Mucosa of stomach (tissue), 1 donor: ENCODE data around the gene SLC10A2.

Experiments used
- H3K27me3 ChIP-seq: one replicate; pipeline ENCODE4 v1.7.0; 2013; ENCODE audit warnings: mild to moderate bottlenecking, low read length; ENCODE audit not compliant: control insufficient read depth, insufficient read depth
- H3K36me3 ChIP-seq: one replicate; pipeline ENCODE4 v1.7.0; 2013; ENCODE audit warnings: low read length; ENCODE audit not compliant: control insufficient read depth, insufficient read depth
- H3K4me1 ChIP-seq: one replicate; pipeline ENCODE4 v1.7.0; 2013; ENCODE audit warnings: mild to moderate bottlenecking, low read length; ENCODE audit not compliant: control insufficient read depth, insufficient read depth
- H3K4me3 ChIP-seq: one replicate; pipeline ENCODE4 v1.7.0; 2013; ENCODE audit warnings: low read length
- H3K9ac ChIP-seq: one replicate; pipeline ENCODE4 v1.7.0; 2013; ENCODE audit warnings: mild to moderate bottlenecking, low read length, moderate library complexity
- H3K9me3 ChIP-seq: one replicate; pipeline ENCODE4 v1.7.0; 2013; ENCODE audit warnings: mild to moderate bottlenecking, low read length, moderate library complexity; ENCODE audit not compliant: control insufficient read depth
- donor health status: Pancreatic carcinoma.

Gene SLC10A2

GRCh38 chr13:103040006-103040405, 26.2 kb downstream of the SLC10A2 start:
- Histone ChIP-seq H3K9me3 (no peaks in the 10 kb centered on the region), H3K4me3 (no peak overlapping the region), H3K36me3 (no peaks in the 10 kb centered on the region), H3K9ac (no peak overlapping the region), H3K27me3 (peaks cover 6% of the 10 kb centered on the region), H3K4me1 (no peaks in the 10 kb centered on the region)

- Histone ChIP-seq H3K9ac (no peak overlapping the region), H3K4me1 (no peaks in the 10 kb centered on the region), H3K36me3 (no peaks in the 10 kb centered on the region), H3K27me3 (peaks cover 6% of the 10 kb centered on the region), H3K4me3 (no peak overlapping the region), H3K9me3 (no peaks in the 10 kb centered on the region)
Measured at GRCh38 chr13:103039183-103039582, 27.0 kb downstream of the SLC10A2 start.

GRCh38 chr13:103036268-103036667, 29.9 kb downstream of the SLC10A2 start:
- no peak overlapping the region for H3K9ac ChIP-seq
- no peaks in the 10 kb centered on the region for H3K36me3 ChIP-seq
- H3K4me1 ChIP-seq = no peaks in the 10 kb centered on the region
- H3K27me3 ChIP-seq = peaks cover 6% of the 10 kb centered on the region
- H3K4me3 ChIP-seq = no peak overlapping the region
- H3K9me3 ChIP-seq = no peaks in the 10 kb centered on the region

DNA sequence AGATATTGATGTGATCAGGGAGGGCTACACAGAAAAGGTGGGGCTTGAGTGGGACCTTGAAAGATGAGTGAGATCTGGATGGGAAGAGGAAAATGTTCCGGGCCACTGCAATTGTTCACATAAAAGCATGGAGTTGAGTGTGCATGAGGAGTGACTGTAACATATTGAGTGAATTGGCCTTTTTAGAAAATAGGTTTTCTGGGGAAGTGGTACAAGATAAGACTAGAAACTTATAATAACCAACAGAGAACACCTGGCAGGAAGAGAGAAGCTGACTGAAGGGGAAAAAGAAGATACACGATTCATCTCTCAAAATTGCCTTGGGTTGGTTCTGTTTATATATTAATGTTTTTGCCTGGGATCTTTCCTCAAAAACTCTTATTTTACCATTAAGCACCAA, 32.2 kb downstream of the SLC10A2 start:
- Histone ChIP-seq H3K36me3 (no peaks in the 10 kb centered on the region), H3K4me1 (no peaks in the 10 kb centered on the region), H3K9ac (no peak overlapping the region), H3K9me3 (no peaks in the 10 kb centered on the region), H3K27me3 (no peaks in the 10 kb centered on the region), H3K4me3 (no peak overlapping the region)

DNA sequence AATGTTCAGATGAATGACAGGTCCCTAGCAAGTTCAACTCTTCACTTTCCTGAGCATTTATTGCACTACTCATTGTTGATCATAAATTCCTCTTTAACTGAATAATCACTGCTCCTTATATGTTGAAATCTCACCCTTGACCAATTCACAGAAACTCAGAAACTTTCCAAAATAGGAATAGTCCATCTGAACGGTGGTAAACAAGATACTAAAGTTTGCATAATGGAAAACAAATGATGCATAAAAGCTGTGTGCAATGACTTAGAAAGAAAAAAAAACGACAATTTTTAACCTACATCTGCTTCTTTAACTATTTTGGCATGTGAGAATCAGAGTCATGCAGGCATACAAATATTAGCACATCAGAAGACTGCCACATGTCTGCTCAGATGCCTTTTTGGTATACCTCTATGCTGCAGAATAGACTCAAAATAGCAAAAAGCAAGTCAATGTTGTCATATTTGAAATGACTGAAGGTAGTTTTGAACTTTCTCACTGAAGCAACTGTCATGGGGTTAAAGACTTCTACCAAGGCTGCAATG, 34.8 kb downstream of the SLC10A2 start:
- Histone ChIP-seq H3K4me1 (no peaks in the 10 kb centered on the region), H3K27me3 (no peaks in the 10 kb centered on the region), H3K36me3 (no peaks in the 10 kb centered on the region), H3K9ac (no peak overlapping the region), H3K4me3 (no peak overlapping the region), H3K9me3 (no peaks in the 10 kb centered on the region)

- no peaks in the 10 kb centered on the region for H3K36me3 ChIP-seq
- no peaks in the 10 kb centered on the region for H3K4me1 ChIP-seq
- no peaks in the 10 kb centered on the region for H3K9me3 ChIP-seq
- H3K27me3 ChIP-seq = no peaks in the 10 kb centered on the region
- H3K4me3 ChIP-seq = no peak overlapping the region
- H3K9ac ChIP-seq = no peak overlapping the region
Measured at GRCh38 chr13:103030776-103031175, 35.4 kb downstream of the SLC10A2 start.

- H3K9me3 ChIP-seq = no peaks in the 10 kb centered on the region
- no peaks in the 10 kb centered on the region for H3K27me3 ChIP-seq
- H3K9ac ChIP-seq = no peak overlapping the region
- H3K36me3 ChIP-seq = no peaks in the 10 kb centered on the region
- H3K4me3 ChIP-seq = no peak overlapping the region
- H3K4me1 ChIP-seq = no peaks in the 10 kb centered on the region
Measured at GRCh38 chr13:103029798-103030197, 36.4 kb downstream of the SLC10A2 start.

DNA sequence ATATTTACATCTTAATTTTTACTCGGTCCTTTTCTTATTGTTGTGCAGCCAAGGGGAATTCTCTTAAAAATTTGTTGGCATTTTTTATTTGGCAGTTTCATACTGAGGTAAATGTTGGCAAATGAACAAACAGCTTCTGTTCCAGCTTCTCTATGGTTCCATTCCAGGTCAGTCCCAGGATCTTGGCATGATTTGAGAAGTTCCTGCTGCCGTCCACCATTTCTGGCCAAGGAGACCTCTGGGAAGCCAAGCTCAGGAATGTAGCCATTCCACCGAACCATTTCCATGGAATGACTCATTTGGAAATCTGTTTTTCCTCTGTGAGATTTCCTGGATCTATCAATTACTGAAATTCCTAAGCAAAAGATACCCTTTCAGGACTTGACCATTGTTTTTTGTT, 43.9 kb downstream of the SLC10A2 start:
- Histone ChIP-seq H3K4me3 (no peak overlapping the region), H3K27me3 (no peaks in the 10 kb centered on the region), H3K9ac (no peak overlapping the region), H3K36me3 (no peaks in the 10 kb centered on the region), H3K4me1 (no peaks in the 10 kb centered on the region), H3K9me3 (no peaks in the 10 kb centered on the region)

DNA sequence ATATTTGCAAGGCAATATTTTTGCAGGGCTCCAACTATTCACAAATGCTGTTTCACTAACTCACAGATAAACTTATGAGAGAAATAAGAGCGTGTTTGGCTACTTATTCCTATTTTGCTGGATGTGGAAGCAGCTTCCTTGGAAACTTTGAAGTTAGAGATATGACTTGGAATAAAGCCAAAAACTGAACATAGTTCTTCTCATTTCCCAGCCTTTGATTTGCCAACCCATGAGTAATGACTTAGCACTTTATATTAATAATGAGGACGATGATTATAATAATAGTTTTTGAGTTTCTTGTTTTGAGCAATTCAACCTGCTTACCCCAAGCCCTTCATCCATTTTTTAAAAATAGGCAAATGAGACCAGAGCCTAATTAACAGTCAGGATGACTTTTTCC, 47.7 kb downstream of the SLC10A2 start:
- H3K9me3 ChIP-seq = no peaks in the 10 kb centered on the region
- no peaks in the 10 kb centered on the region for H3K27me3 ChIP-seq
- H3K36me3 ChIP-seq = no peaks in the 10 kb centered on the region
- no peak overlapping the region for H3K9ac ChIP-seq
- H3K4me3 ChIP-seq = no peak overlapping the region
- H3K4me1 ChIP-seq = no peaks in the 10 kb centered on the region

- H3K36me3 ChIP-seq = no peaks in the 10 kb centered on the region
- H3K4me1 ChIP-seq = no peaks in the 10 kb centered on the region
- H3K4me3 ChIP-seq = no peak overlapping the region
- H3K9ac ChIP-seq = no peak overlapping the region
- H3K27me3 ChIP-seq = no peaks in the 10 kb centered on the region
- H3K9me3 ChIP-seq = no peaks in the 10 kb centered on the region
Measured at GRCh38 chr13:103012646-103013045, 53.6 kb downstream of the SLC10A2 start.

GRCh38 chr13:103009051-103009840, 57.0 kb downstream of the SLC10A2 start:
- Histone ChIP-seq H3K27me3 (no peaks in the 10 kb centered on the region), H3K9me3 (no peaks in the 10 kb centered on the region), H3K4me1 (no peaks in the 10 kb centered on the region)

DNA sequence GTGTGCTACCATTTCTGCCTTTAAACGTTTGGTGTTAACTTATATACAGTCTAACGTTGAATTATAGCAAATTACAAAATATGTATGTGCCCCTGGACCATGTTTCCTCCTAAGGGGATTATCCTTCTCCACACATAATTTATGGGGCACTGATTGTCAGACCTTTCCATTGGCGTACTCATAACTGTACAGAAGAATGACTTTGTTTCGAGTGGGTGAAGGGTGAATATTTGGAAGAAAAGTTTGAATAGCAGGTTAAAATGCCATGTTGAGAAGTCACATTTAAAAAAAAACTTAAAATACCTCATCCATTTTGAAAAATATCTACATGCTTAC, 58.8 kb downstream of the SLC10A2 start:
- Histone ChIP-seq H3K27me3 (no peaks in the 10 kb centered on the region), H3K9me3 (no peaks in the 10 kb centered on the region), H3K9ac (no peak overlapping the region), H3K36me3 (no peaks in the 10 kb centered on the region), H3K4me1 (no peaks in the 10 kb centered on the region), H3K4me3 (no peak overlapping the region)

More at GRCh38 chr13:103009051-103009840, 57.0 kb downstream of the SLC10A2 start:
- Histone ChIP-seq H3K4me3 (no peak overlapping the region), H3K36me3 (no peaks in the 10 kb centered on the region), H3K9ac (no peak overlapping the region)
